ENCODE data around the gene STX4. TPM values are rescaled to one million over a fixed set of nuclear protein-coding genes. Genes with fewer than 3 reads are reported as not detected.
"Not testable (repeated sequence)": the region's sequence is repeated elsewhere in the genome, so short reads cannot be mapped to it uniquely, and the experiment has no call there.

The STX4 gene
- polyA plus RNA-seq, 4 donors = 64.6 to 115 (median 91.5) TPM

GRCh38 chr16:31009894-31010584 is 23.3 kb upstream of the STX4 start:
- WGBS, 3 donors = 13 to 20% (median 18%) methylated on average over 25 to 36 of the region's 36 CpGs
- Histone ChIP-seq H3K4me3 (ENCODE audit: low read depth in 1 of 3, low read length in 3 of 3) (peak overlapping the region in 1 of 3 donors; percentile 10), H3K27me3 (ENCODE audit: control insufficient read depth in 3 of 3, insufficient read depth in 3 of 3, low read length in 3 of 3) (peaks cover 0 to 63% (median 9%) of the 10 kb centered on the region in 3 donors), H3K36me3 (ENCODE audit: control insufficient read depth in 3 of 3, insufficient read depth in 2 of 3, low read depth in 1 of 3, low read length in 3 of 3) (no peaks in the 10 kb centered on the region), H3K9me3 (ENCODE audit: control insufficient read depth in 2 of 2, insufficient read depth in 1 of 2, low read depth in 1 of 2, low read length in 1 of 2) (no peaks in the 10 kb centered on the region), H3K27ac (ENCODE audit: low read depth in 1 of 3, low read length in 2 of 3) (no peak overlapping the region), H3K4me1 (ENCODE audit: control insufficient read depth in 3 of 3, insufficient read depth in 2 of 3, low read depth in 1 of 3, low read length in 2 of 3) (no peaks in the 10 kb centered on the region)
- DNase-seq (no peak), FAIRE-seq (no peak)

- Histone ChIP-seq H3K9me3 (ENCODE audit: control insufficient read depth in 2 of 2, insufficient read depth in 1 of 2, low read depth in 1 of 2, low read length in 1 of 2) (no peaks in the 10 kb centered on the region), H3K4me1 (ENCODE audit: control insufficient read depth in 3 of 3, insufficient read depth in 2 of 3, low read depth in 1 of 3, low read length in 2 of 3) (no peaks in the 10 kb centered on the region), H3K4me3 (ENCODE audit: low read depth in 1 of 3, low read length in 3 of 3) (peak within 1 kb of the TSS in 1 of 3 donors; percentile 22), H3K36me3 (ENCODE audit: control insufficient read depth in 3 of 3, insufficient read depth in 2 of 3, low read depth in 1 of 3, low read length in 3 of 3) (no peaks in the 10 kb centered on the region), H3K27me3 (ENCODE audit: control insufficient read depth in 3 of 3, insufficient read depth in 3 of 3, low read length in 3 of 3) (peaks cover 0 to 59% (median 9%) of the 10 kb centered on the region in 3 donors), H3K27ac (ENCODE audit: low read depth in 1 of 3, low read length in 2 of 3) (no peak within 1 kb of the TSS)
- no peak for FAIRE-seq
- WGBS, 3 donors = 10 to 16% (median 13%) methylated on average over 32 to 44 of the region's 45 CpGs
- no peak for DNase-seq
Measured at GRCh38 chr16:31010585-31011325, 22.6 kb upstream of the STX4 start, which contains the start of gene STX1B. Gene STX1B, minus strand, starts transcription at chr16:31010638. Its CDS starts 242 bp downstream, at chr16:31010396.

GRCh38 chr16:31011815-31012214 is 21.5 kb upstream of the STX4 start:
- H3K27ac ChIP-seq (ENCODE audit: low read depth in 1 of 3, low read length in 2 of 3); H3K4me1 ChIP-seq (ENCODE audit: control insufficient read depth in 3 of 3, insufficient read depth in 2 of 3, low read depth in 1 of 3, low read length in 2 of 3); H3K9me3 ChIP-seq (ENCODE audit: control insufficient read depth in 2 of 2, insufficient read depth in 1 of 2, low read depth in 1 of 2, low read length in 1 of 2); H3K4me3 ChIP-seq (ENCODE audit: low read depth in 1 of 3, low read length in 3 of 3); DNase-seq; H3K36me3 ChIP-seq (ENCODE audit: control insufficient read depth in 3 of 3, insufficient read depth in 2 of 3, low read depth in 1 of 3, low read length in 3 of 3); FAIRE-seq: not testable (repeated sequence)
- 81 to 83% (median 82%) methylated on average over 7 of the region's 7 CpGs for WGBS, 3 donors
- H3K27me3 ChIP-seq (ENCODE audit: control insufficient read depth in 3 of 3, insufficient read depth in 3 of 3, low read length in 3 of 3) = peaks cover 0 to 51% (median 8%) of the 10 kb centered on the region in 3 donors

DNA sequence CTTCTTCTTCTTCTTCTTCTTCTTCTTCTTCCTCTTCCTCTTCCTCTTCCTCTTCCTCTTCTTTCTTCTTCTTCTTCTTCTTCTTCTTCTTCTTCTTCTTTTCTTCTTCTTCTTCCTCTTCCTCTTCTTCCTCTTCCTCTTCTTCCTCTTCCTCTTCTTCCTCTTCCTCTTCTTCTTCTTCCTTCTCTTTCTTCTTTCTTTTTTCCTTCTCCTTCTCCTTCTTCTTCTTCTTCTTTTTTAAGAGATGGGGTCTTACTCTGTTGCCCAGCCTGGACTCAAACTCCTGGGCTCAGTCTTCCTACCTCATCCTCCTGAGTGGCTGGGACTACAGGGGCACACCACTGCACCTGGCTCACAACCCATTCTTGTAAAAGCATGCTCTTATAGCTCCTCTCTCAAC is 20.1 kb upstream of the STX4 start:
- peaks cover 0 to 38% (median 8%) of the 10 kb centered on the region in 3 donors for H3K27me3 ChIP-seq (ENCODE audit: control insufficient read depth in 3 of 3, insufficient read depth in 3 of 3, low read length in 3 of 3)
- H3K4me1 ChIP-seq (ENCODE audit: control insufficient read depth in 3 of 3, insufficient read depth in 2 of 3, low read depth in 1 of 3, low read length in 2 of 3); H3K9me3 ChIP-seq (ENCODE audit: control insufficient read depth in 2 of 2, insufficient read depth in 1 of 2, low read depth in 1 of 2, low read length in 1 of 2); H3K36me3 ChIP-seq (ENCODE audit: control insufficient read depth in 3 of 3, insufficient read depth in 2 of 3, low read depth in 1 of 3, low read length in 3 of 3); H3K4me3 ChIP-seq (ENCODE audit: low read depth in 1 of 3, low read length in 3 of 3); FAIRE-seq; H3K27ac ChIP-seq (ENCODE audit: low read depth in 1 of 3, low read length in 2 of 3); DNase-seq: not testable (repeated sequence)

- Histone ChIP-seq H3K4me3 (ENCODE audit: low read depth in 1 of 3, low read length in 3 of 3) (no peak overlapping the region), H3K9me3 (ENCODE audit: control insufficient read depth in 2 of 2, insufficient read depth in 1 of 2, low read depth in 1 of 2, low read length in 1 of 2) (no peaks in the 10 kb centered on the region), H3K36me3 (ENCODE audit: control insufficient read depth in 3 of 3, insufficient read depth in 2 of 3, low read depth in 1 of 3, low read length in 3 of 3) (no peaks in the 10 kb centered on the region), H3K27me3 (ENCODE audit: control insufficient read depth in 3 of 3, insufficient read depth in 3 of 3, low read length in 3 of 3) (peaks cover 0 to 17% (median 5%) of the 10 kb centered on the region in 3 donors), H3K4me1 (ENCODE audit: control insufficient read depth in 3 of 3, insufficient read depth in 2 of 3, low read depth in 1 of 3, low read length in 2 of 3) (no peaks in the 10 kb centered on the region), H3K27ac (ENCODE audit: low read depth in 1 of 3, low read length in 2 of 3) (no peak overlapping the region)
- 66 to 68% (median 68%) methylated on average over 6 of the region's 6 CpGs for WGBS, 3 donors
- DNase-seq (peak; percentile 21 to 30), FAIRE-seq (no peak)
Measured at GRCh38 chr16:31016018-31016417, 17.3 kb upstream of the STX4 start.

GRCh38 chr16:31017756-31018155 is 15.6 kb upstream of the STX4 start:
- H3K36me3 ChIP-seq (ENCODE audit: control insufficient read depth in 3 of 3, insufficient read depth in 2 of 3, low read depth in 1 of 3, low read length in 3 of 3); H3K4me1 ChIP-seq (ENCODE audit: control insufficient read depth in 3 of 3, insufficient read depth in 2 of 3, low read depth in 1 of 3, low read length in 2 of 3); H3K27ac ChIP-seq (ENCODE audit: low read depth in 1 of 3, low read length in 2 of 3); H3K9me3 ChIP-seq (ENCODE audit: control insufficient read depth in 2 of 2, insufficient read depth in 1 of 2, low read depth in 1 of 2, low read length in 1 of 2); DNase-seq; FAIRE-seq; H3K4me3 ChIP-seq (ENCODE audit: low read depth in 1 of 3, low read length in 3 of 3); H3K27me3 ChIP-seq (ENCODE audit: control insufficient read depth in 3 of 3, insufficient read depth in 3 of 3, low read length in 3 of 3): not testable (repeated sequence)
- 93 to 95% (median 95%) methylated on average over 10 of the region's 10 CpGs for WGBS, 3 donors

- whole genome bisulfite sequencing, 3 donors = 89 to 98% (median 91%) methylated on average over 3 of the region's 3 CpGs
- FAIRE-seq = no peak
- no peaks in the 10 kb centered on the region for H3K9me3 ChIP-seq (ENCODE audit: control insufficient read depth in 2 of 2, insufficient read depth in 1 of 2, low read depth in 1 of 2, low read length in 1 of 2)
Measured at GRCh38 chr16:31020536-31020935, 12.8 kb upstream of the STX4 start.

GRCh38 chr16:31022544-31023251 is 10.7 kb upstream of the STX4 start:
- H3K4me1 ChIP-seq (ENCODE audit: control insufficient read depth in 3 of 3, insufficient read depth in 2 of 3, low read depth in 1 of 3, low read length in 2 of 3) = no peaks in the 10 kb centered on the region
- DNase-seq (peak; percentile 52 to 76), FAIRE-seq (no peak)
- peak overlapping the region in 2 of 3 donors; percentile 8 to 61 for H3K27ac ChIP-seq (ENCODE audit: low read depth in 1 of 3, low read length in 2 of 3)
- H3K36me3 ChIP-seq (ENCODE audit: control insufficient read depth in 3 of 3, insufficient read depth in 2 of 3, low read depth in 1 of 3, low read length in 3 of 3) = no peaks in the 10 kb centered on the region
- no peaks in the 10 kb centered on the region for H3K9me3 ChIP-seq (ENCODE audit: control insufficient read depth in 2 of 2, insufficient read depth in 1 of 2, low read depth in 1 of 2, low read length in 1 of 2)
- 31 to 58% (median 50%) methylated on average over 12 of the region's 12 CpGs for WGBS, 3 donors
- H3K4me3 ChIP-seq (ENCODE audit: low read depth in 1 of 3, low read length in 3 of 3) = no peak overlapping the region
- H3K27me3 ChIP-seq (ENCODE audit: control insufficient read depth in 3 of 3, insufficient read depth in 3 of 3, low read length in 3 of 3) = no peaks in the 10 kb centered on the region

More at GRCh38 chr16:31020536-31020935, 12.8 kb upstream of the STX4 start:
- Histone ChIP-seq H3K4me3 (ENCODE audit: low read depth in 1 of 3, low read length in 3 of 3) (no peak overlapping the region), H3K4me1 (ENCODE audit: control insufficient read depth in 3 of 3, insufficient read depth in 2 of 3, low read depth in 1 of 3, low read length in 2 of 3) (no peaks in the 10 kb centered on the region), H3K27me3 (ENCODE audit: control insufficient read depth in 3 of 3, insufficient read depth in 3 of 3, low read length in 3 of 3) (no peaks in the 10 kb centered on the region), H3K36me3 (ENCODE audit: control insufficient read depth in 3 of 3, insufficient read depth in 2 of 3, low read depth in 1 of 3, low read length in 3 of 3) (no peaks in the 10 kb centered on the region), H3K27ac (ENCODE audit: low read depth in 1 of 3, low read length in 2 of 3) (no peak overlapping the region)
- DNase-seq = no peak
